ENCODE data around the gene SH3RF3. TPM values are rescaled to one million over a fixed set of nuclear protein-coding genes. Genes with fewer than 3 reads are reported as not detected.

Gene SH3RF3
- total RNA-seq, 1 experiment from 2014 or later = 0.98 TPM

- H3K4me1 ChIP-seq = no peaks in the 10 kb centered on the region
- CTCF ChIA-PET = no interaction called here
- DNase-seq = peak in 1 of 2 experiments; percentile 22
- peaks cover 7% of the 10 kb centered on the region for H3K4me1 Mint-ChIP-seq (ENCODE audit: low read depth, unreplicated experiment)
- H3K9me3 ChIP-seq = no peaks in the 10 kb centered on the region
- no peaks in the 10 kb centered on the region for H3K27me3 ChIP-seq (replicated peaks; ENCODE audit: control insufficient read depth, insufficient read depth, low read length)
- POLR2A ChIA-PET = no interaction called here
- H3K9me3 Mint-ChIP-seq (ENCODE audit: unreplicated experiment) = no peaks in the 10 kb centered on the region
- no peaks in the 10 kb centered on the region for H3K36me3 ChIP-seq (ENCODE audit: control insufficient read depth, insufficient read depth, low read length)
- intact Hi-C loops (cut with micrococcal nuclease; ENCODE audit: unreplicated experiment) = no loop called here
- no peaks in the 10 kb centered on the region for H3K36me3 Mint-ChIP-seq (ENCODE audit: insufficient read depth, unreplicated experiment)
- peaks cover 9% of the 10 kb centered on the region for H3K27me3 Mint-ChIP-seq (ENCODE audit: insufficient read depth, unreplicated experiment)
- no peak overlapping the region for H3K4me3 ChIP-seq (ENCODE audit: low read depth, low read length)
- H3K4me3 Mint-ChIP-seq (ENCODE audit: unreplicated experiment) = no peak overlapping the region
- no TSS peak for BruUV-seq (replicated peaks)
- H3K27ac Mint-ChIP-seq (ENCODE audit: unreplicated experiment) = no peak overlapping the region
- TF ChIP-seq CTCF (IDR thresholded peaks at IDR 0.05; ENCODE audit: insufficient read depth in 1 of 2, low read depth in 1 of 2, low read length in 1 of 2, severe bottlenecking in 1 of 2, unreplicated experiment in 1 of 2) = no peak
Observed at GRCh38 chr2:109376796-109377495, 247.9 kb downstream of the SH3RF3 start.

- Mint-ChIP-seq H3K9me3 (ENCODE audit: unreplicated experiment) (no peaks in the 10 kb centered on the region), H3K36me3 (ENCODE audit: insufficient read depth, unreplicated experiment) (no peaks in the 10 kb centered on the region), H3K27ac (ENCODE audit: unreplicated experiment) (no peak overlapping the region), H3K27me3 (ENCODE audit: insufficient read depth, unreplicated experiment) (peaks cover 12% of the 10 kb centered on the region), H3K4me1 (ENCODE audit: low read depth, unreplicated experiment) (peaks cover 2% of the 10 kb centered on the region), H3K4me3 (ENCODE audit: unreplicated experiment) (no peak overlapping the region)
- DNase-seq = peak in 1 of 2 experiments; percentile 14
- CTCF ChIA-PET = no interaction called here
- BruUV-seq (replicated peaks) = no TSS peak
- no peaks in the 10 kb centered on the region for H3K36me3 ChIP-seq (ENCODE audit: control insufficient read depth, insufficient read depth, low read length)
- H3K4me3 ChIP-seq (ENCODE audit: low read depth, low read length) = no peak overlapping the region
- POLR2A ChIA-PET = no interaction called here
- H3K9me3 ChIP-seq = no peaks in the 10 kb centered on the region
- H3K4me1 ChIP-seq = no peaks in the 10 kb centered on the region
- no peaks in the 10 kb centered on the region for H3K27me3 ChIP-seq (replicated peaks; ENCODE audit: control insufficient read depth, insufficient read depth, low read length)
- intact Hi-C loops (cut with micrococcal nuclease; ENCODE audit: unreplicated experiment) = no loop called here
- TF ChIP-seq CTCF (IDR thresholded peaks at IDR 0.05; ENCODE audit: insufficient read depth in 1 of 2, low read depth in 1 of 2, low read length in 1 of 2, severe bottlenecking in 1 of 2, unreplicated experiment in 1 of 2) = no peak
Observed at GRCh38 chr2:109377976-109378375, 249.0 kb downstream of the SH3RF3 start.

GRCh38 chr2:109378682-109379081 lies 249.7 kb downstream of the SH3RF3 start:
- ChIA-PET POLR2A (no interaction called here), CTCF (interaction anchor here (0.5 kb wide), 1 partner anchor 8 kb away, joined by 3 read pairs; no protein-coding TSS in a partner anchor)
- Histone ChIP-seq H3K36me3 (ENCODE audit: control insufficient read depth, insufficient read depth, low read length) (no peaks in the 10 kb centered on the region), H3K9me3 (no peaks in the 10 kb centered on the region), H3K4me3 (ENCODE audit: low read depth, low read length) (no peak overlapping the region), H3K4me1 (no peaks in the 10 kb centered on the region), H3K27me3 (replicated peaks; ENCODE audit: control insufficient read depth, insufficient read depth, low read length) (no peaks in the 10 kb centered on the region)
- H3K9me3 Mint-ChIP-seq (ENCODE audit: unreplicated experiment) = no peaks in the 10 kb centered on the region
- peaks cover 12% of the 10 kb centered on the region for H3K27me3 Mint-ChIP-seq (ENCODE audit: insufficient read depth, unreplicated experiment)
- H3K4me3 Mint-ChIP-seq (ENCODE audit: unreplicated experiment) = no peak overlapping the region
- H3K27ac Mint-ChIP-seq (ENCODE audit: unreplicated experiment) = no peak overlapping the region
- H3K4me1 Mint-ChIP-seq (ENCODE audit: low read depth, unreplicated experiment) = no peaks in the 10 kb centered on the region
- BruUV-seq (replicated peaks) = no TSS peak
- H3K36me3 Mint-ChIP-seq (ENCODE audit: insufficient read depth, unreplicated experiment) = no peaks in the 10 kb centered on the region
- intact Hi-C loops (cut with micrococcal nuclease; ENCODE audit: unreplicated experiment) = no loop called here
- no peak for TF ChIP-seq CTCF (IDR thresholded peaks at IDR 0.05; ENCODE audit: insufficient read depth in 1 of 2, low read depth in 1 of 2, low read length in 1 of 2, severe bottlenecking in 1 of 2, unreplicated experiment in 1 of 2)
- DNase-seq = peak in 1 of 2 experiments; percentile 10

Measured in Caco-2 (cell line).